ENCODE results near the gene CDC23. TPM values are rescaled to one million over a fixed set of nuclear protein-coding genes. Genes with fewer than 3 reads are reported as not detected.
"Not testable (repeated sequence)": the region's sequence is repeated elsewhere in the genome, so short reads cannot be mapped to it uniquely, and the experiment has no call there.

Gene CDC23
- total and polyA plus RNA-seq, 7 experiments from 2014 or later = 13.0 to 39.6 (median 25.5) TPM

DNA sequence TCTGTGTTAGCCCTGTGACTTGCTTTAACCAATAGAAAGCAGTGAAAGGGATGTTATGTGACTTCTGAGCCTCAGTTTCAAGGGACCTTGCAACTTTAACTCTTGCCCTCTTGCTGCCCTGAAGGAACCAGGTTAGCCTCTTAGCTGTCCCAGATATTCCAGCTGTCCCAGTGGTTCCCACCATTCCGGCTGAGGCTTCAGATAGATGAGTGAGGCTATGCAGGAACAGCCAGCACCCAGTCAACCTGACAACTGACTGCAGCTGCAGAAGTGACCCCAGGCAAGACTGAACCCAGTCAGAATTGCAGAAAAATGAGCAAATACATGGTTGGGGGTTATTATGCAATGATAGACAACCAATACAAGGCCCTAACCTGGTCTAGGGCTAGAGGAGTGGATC, 10.4 kb upstream of the CDC23 start:
- POLR2A ChIA-PET = no interaction called here
- peaks cover 0 to 3% (median 0%) of the 10 kb centered on the region in 3 experiments for H3K9me3 ChIP-seq (ENCODE audit: control insufficient read depth in 2 of 3, low read length in 3 of 3)
- no peak overlapping the region for H3K27ac Mint-ChIP-seq
- no peak overlapping the region for H3K4me3 Mint-ChIP-seq
- peaks cover 0 to 4% of the 10 kb centered on the region in 2 donors for H3K27me3 ChIP-seq (ENCODE audit: control insufficient read depth in 2 of 2, insufficient read depth in 2 of 2, low read length in 2 of 2)
- intact Hi-C loops (cut with micrococcal nuclease) = no loop called here
- no peak for ATAC-seq
- peaks cover 9 to 29% (median 10%) of the 10 kb centered on the region in 5 donors for H3K27me3 Mint-ChIP-seq
- peaks cover 3 to 14% (median 6%) of the 10 kb centered on the region in 11 donors for H3K9me3 Mint-ChIP-seq
- H3K27ac ChIP-seq (ENCODE audit: low read depth, low read length) = no peak overlapping the region
- H3K4me1 Mint-ChIP-seq = peaks cover 0 to 7% (median 5%) of the 10 kb centered on the region in 7 donors
- H3K36me3 ChIP-seq (ENCODE audit: control insufficient read depth in 2 of 3, insufficient read depth in 3 of 3, low read length in 3 of 3) = no peaks in the 10 kb centered on the region
- peaks cover 0 to 4% (median 0%) of the 10 kb centered on the region in 5 donors for H3K36me3 Mint-ChIP-seq
- CTCF ChIA-PET = interaction anchor here (1.2 kb wide), 1 partner anchor 128 kb away, joined by 3 read pairs; no protein-coding TSS in a partner anchor
- no peaks in the 10 kb centered on the region for H3K4me1 ChIP-seq (ENCODE audit: control insufficient read depth in 2 of 2, insufficient read depth in 2 of 2, low read length in 2 of 2)
- H3K4me3 ChIP-seq (ENCODE audit: low read length) = no peak overlapping the region
- no peak for DNase-seq

DNA sequence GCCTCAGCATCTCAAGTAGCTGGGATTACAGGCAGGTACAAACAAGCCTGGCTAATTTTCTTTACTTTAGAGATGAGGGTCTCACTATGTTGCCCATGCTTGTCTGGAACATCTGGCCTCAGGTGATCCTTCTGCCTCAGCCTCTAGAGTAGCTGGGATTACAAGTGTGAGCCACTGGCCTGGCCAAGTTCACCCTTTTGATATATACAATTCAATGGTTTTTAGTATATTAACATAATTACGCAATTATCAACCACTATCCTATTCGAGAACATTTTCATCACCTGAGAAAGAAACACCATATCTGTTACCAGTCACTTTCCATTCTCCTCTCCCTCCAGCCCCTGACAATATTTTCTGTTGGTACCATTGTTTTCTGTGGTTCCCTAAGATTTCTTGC, 3.7 kb upstream of the CDC23 start:
- no peak overlapping the region for H3K4me3 Mint-ChIP-seq
- intact Hi-C loops (cut with micrococcal nuclease) = loop anchor here in 1 of 2 donors (10.0 kb wide), 1 partner anchor 462 kb away; the partner anchor contains the start of gene HNRNPA0
- CTCF ChIA-PET = interaction anchor here (0.7 kb wide), 1 partner anchor 21 kb away, joined by 5 read pairs; no protein-coding TSS in a partner anchor
- H3K36me3 Mint-ChIP-seq = peaks cover 0 to 2% (median 0%) of the 10 kb centered on the region in 5 donors
- Histone ChIP-seq H3K36me3 (ENCODE audit: control insufficient read depth in 2 of 3, insufficient read depth in 3 of 3, low read length in 3 of 3) (peaks cover 0 to 5% (median 0%) of the 10 kb centered on the region in 3 experiments), H3K4me3 (ENCODE audit: low read length) (no peak overlapping the region), H3K27me3 (ENCODE audit: control insufficient read depth in 2 of 2, insufficient read depth in 2 of 2, low read length in 2 of 2) (peaks cover 0 to 4% of the 10 kb centered on the region in 2 donors), H3K9me3 (ENCODE audit: control insufficient read depth in 2 of 3, low read length in 3 of 3) (no peaks in the 10 kb centered on the region), H3K27ac (ENCODE audit: low read depth, low read length) (no peak overlapping the region), H3K4me1 (ENCODE audit: control insufficient read depth in 2 of 2, insufficient read depth in 2 of 2, low read length in 2 of 2) (peaks cover 0 to 3% of the 10 kb centered on the region in 2 donors)
- H3K27ac Mint-ChIP-seq = no peak overlapping the region
- H3K4me1 Mint-ChIP-seq = peaks cover 7 to 19% (median 16%) of the 10 kb centered on the region in 7 donors
- POLR2A ChIA-PET = no interaction called here
- peaks cover 0 to 1% (median 0%) of the 10 kb centered on the region in 11 donors for H3K9me3 Mint-ChIP-seq
- no peak for ATAC-seq
- peaks cover 0 to 9% (median 3%) of the 10 kb centered on the region in 5 donors for H3K27me3 Mint-ChIP-seq
- no peak for DNase-seq

DNA sequence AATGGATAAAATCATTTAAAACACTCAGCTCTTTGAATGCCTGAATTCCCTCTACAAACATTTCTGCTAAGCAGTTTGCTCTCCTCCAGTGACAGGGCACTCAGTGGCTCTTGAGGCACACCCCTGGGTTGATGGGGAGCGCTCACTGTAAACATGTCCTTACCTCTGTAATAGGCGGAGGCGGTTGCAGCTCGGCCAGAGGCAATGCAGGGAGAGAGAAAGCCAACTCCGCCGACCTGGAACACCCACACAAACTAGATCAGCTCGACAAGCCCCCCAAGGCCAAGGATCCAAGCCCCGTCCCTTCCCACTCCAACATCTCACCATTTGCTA, 329 bp downstream of the CDC23 start:
- Mint-ChIP-seq H3K27me3 (no peaks in the 10 kb centered on the region), H3K4me3 (peak overlapping the region; percentile 92 to 99 (median 98)), H3K4me1 (peaks cover 17 to 37% (median 32%) of the 10 kb centered on the region in 7 donors), H3K27ac (peak overlapping the region; percentile 95 to 98 (median 96)), H3K9me3 (no peaks in the 10 kb centered on the region), H3K36me3 (peaks cover 0 to 8% (median 5%) of the 10 kb centered on the region in 5 donors)
- Histone ChIP-seq H3K27me3 (ENCODE audit: control insufficient read depth in 2 of 2, insufficient read depth in 2 of 2, low read length in 2 of 2) (no peaks in the 10 kb centered on the region), H3K4me3 (ENCODE audit: low read length) (peak overlapping the region; percentile 97), H3K36me3 (ENCODE audit: control insufficient read depth in 2 of 3, insufficient read depth in 3 of 3, low read length in 3 of 3) (peaks cover 0 to 16% (median 0%) of the 10 kb centered on the region in 3 experiments), H3K4me1 (ENCODE audit: control insufficient read depth in 2 of 2, insufficient read depth in 2 of 2, low read length in 2 of 2) (peaks cover 0 to 8% of the 10 kb centered on the region in 2 donors), H3K9me3 (ENCODE audit: control insufficient read depth in 2 of 3, low read length in 3 of 3) (no peaks in the 10 kb centered on the region), H3K27ac (ENCODE audit: low read depth, low read length) (peak overlapping the region; percentile 91)
- peak in 1 of 9 donors; percentile 9 for DNase-seq
- peak; percentile 28 for ATAC-seq
- POLR2A ChIA-PET = interaction anchor here (0.6 to 2.1 kb wide), 8 partner anchors 11 to 141 kb away, joined by 3 to 7 read pairs (median 4); partner anchors contain the start of genes FAM53C and KIF20A
- intact Hi-C loops (cut with micrococcal nuclease) = loop anchor here (1.0 to 10.0 kb wide), 13 partner anchors 34 to 458 kb away; partner anchors contain the start of genes BRD8 (in 2 of the 2), CDC25C (in 2 of the 2), HNRNPA0 (in 2 of the 2) and EGR1 (in 1 of the 2)
- CTCF ChIA-PET = interaction anchor here (0.8 to 1.0 kb wide), 2 partner anchors 119 to 139 kb away, joined by 3 read pairs; partner anchors contain the start of gene CDC25C

DNA sequence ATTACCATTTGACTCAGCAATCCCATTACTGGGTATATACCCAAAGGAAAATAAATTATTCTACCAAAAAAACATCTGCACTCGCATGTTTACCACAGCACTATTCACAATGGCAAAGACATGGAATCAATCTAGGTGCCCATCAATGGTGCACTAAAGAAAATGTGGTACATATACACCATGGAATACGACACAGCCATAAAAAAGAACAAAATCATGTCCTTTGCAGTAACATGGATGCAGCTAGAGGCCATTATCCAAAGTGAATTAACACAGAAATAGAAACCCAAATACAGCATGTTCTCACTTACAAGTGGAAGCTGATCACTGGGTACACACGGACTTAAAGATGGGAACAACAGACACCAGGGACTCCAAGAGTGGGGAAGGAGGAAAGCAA, 2.1 kb downstream of the CDC23 start:
- H3K27ac Mint-ChIP-seq = peak overlapping the region in 2 of 9 donors; percentile 49 to 76
- CTCF ChIA-PET = no interaction called here
- peak overlapping the region in 9 of 10 donors; percentile 29 to 92 (median 67) for H3K4me3 Mint-ChIP-seq
- no peaks in the 10 kb centered on the region for H3K9me3 Mint-ChIP-seq
- DNase-seq (no peak), ATAC-seq (no peak)
- Histone ChIP-seq H3K27ac (ENCODE audit: low read depth, low read length) (no peak overlapping the region), H3K36me3 (ENCODE audit: control insufficient read depth in 2 of 3, insufficient read depth in 3 of 3, low read length in 3 of 3) (peaks cover 0 to 20% (median 5%) of the 10 kb centered on the region in 3 experiments), H3K4me1 (ENCODE audit: control insufficient read depth in 2 of 2, insufficient read depth in 2 of 2, low read length in 2 of 2) (peaks cover 0 to 8% of the 10 kb centered on the region in 2 donors), H3K9me3 (ENCODE audit: control insufficient read depth in 2 of 3, low read length in 3 of 3) (no peaks in the 10 kb centered on the region), H3K27me3 (ENCODE audit: control insufficient read depth in 2 of 2, insufficient read depth in 2 of 2, low read length in 2 of 2) (no peaks in the 10 kb centered on the region), H3K4me3 (ENCODE audit: low read length) (no peak overlapping the region)
- intact Hi-C loops (cut with micrococcal nuclease) = loop anchor here in 1 of 2 donors (10.0 kb wide), 1 partner anchor 456 kb away; the partner anchor contains the start of gene HNRNPA0
- H3K4me1 Mint-ChIP-seq = peaks cover 17 to 37% (median 32%) of the 10 kb centered on the region in 7 donors
- H3K36me3 Mint-ChIP-seq = peaks cover 0 to 8% (median 5%) of the 10 kb centered on the region in 5 donors
- no peaks in the 10 kb centered on the region for H3K27me3 Mint-ChIP-seq
- POLR2A ChIA-PET = interaction anchor here (1.2 kb wide), 1 partner anchor 143 kb away, joined by 3 read pairs; no protein-coding TSS in a partner anchor

DNA sequence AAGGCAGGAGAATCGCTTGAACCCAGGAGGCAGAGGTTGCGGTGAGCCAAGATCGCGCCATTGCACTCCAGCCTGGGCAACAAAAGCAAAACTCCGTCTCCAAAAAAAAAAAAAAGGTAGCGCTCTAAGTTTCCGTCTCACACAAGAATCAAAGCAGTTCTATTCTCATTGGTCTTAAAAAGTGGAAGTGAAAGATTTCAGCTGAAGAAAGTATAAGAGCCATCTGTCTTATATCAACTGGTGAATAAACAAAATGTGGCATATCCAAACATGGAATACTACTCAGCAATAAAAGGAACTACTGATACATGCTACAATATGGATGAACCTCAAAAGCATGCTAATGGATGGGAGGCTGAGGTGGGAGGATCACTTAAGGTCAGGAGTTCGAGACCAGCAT, 19.3 kb downstream of the CDC23 start:
- POLR2A ChIA-PET; H3K9me3 ChIP-seq (ENCODE audit: control insufficient read depth in 2 of 3, low read length in 3 of 3); H3K4me3 ChIP-seq (ENCODE audit: low read length); H3K27me3 ChIP-seq (ENCODE audit: control insufficient read depth in 2 of 2, insufficient read depth in 2 of 2, low read length in 2 of 2); DNase-seq; ATAC-seq; intact Hi-C loops (cut with micrococcal nuclease); H3K4me1 Mint-ChIP-seq; H3K9me3 Mint-ChIP-seq; CTCF ChIA-PET; H3K27me3 Mint-ChIP-seq; H3K27ac ChIP-seq (ENCODE audit: low read depth, low read length); H3K4me1 ChIP-seq (ENCODE audit: control insufficient read depth in 2 of 2, insufficient read depth in 2 of 2, low read length in 2 of 2); H3K27ac Mint-ChIP-seq; H3K4me3 Mint-ChIP-seq: not testable (repeated sequence)
- H3K36me3 Mint-ChIP-seq = peaks cover 9 to 48% (median 13%) of the 10 kb centered on the region in 5 donors
- peaks cover 15 to 61% (median 23%) of the 10 kb centered on the region in 3 experiments for H3K36me3 ChIP-seq (ENCODE audit: control insufficient read depth in 2 of 3, insufficient read depth in 3 of 3, low read length in 3 of 3)

DNA sequence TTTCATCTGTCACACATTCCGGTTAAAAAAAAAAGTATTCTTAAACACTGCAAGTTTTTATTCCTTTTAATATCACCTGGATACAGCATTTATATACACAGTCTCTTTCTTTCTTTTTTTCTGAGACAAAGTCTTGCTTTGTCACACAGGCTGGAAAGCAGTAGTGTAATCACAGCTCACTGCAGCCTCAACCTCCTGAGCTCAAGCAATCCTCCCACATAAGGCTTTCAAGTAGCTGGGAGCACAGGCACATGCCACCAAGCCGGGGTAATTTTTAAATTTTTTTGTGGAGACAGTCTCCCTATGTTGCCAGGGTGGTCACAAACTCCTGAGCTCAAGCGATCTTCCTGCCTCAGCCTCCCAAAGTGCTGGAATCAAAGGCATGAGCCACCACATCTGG, 20.3 kb downstream of the CDC23 start:
- Mint-ChIP-seq H3K4me1 (no peaks in the 10 kb centered on the region), H3K27me3 (no peaks in the 10 kb centered on the region), H3K36me3 (peaks cover 12 to 43% (median 13%) of the 10 kb centered on the region in 5 donors), H3K9me3 (no peaks in the 10 kb centered on the region), H3K27ac (no peak overlapping the region), H3K4me3 (no peak overlapping the region)
- no peak for ATAC-seq
- Histone ChIP-seq H3K4me1 (ENCODE audit: control insufficient read depth in 2 of 2, insufficient read depth in 2 of 2, low read length in 2 of 2) (no peaks in the 10 kb centered on the region), H3K9me3 (ENCODE audit: control insufficient read depth in 2 of 3, low read length in 3 of 3) (no peaks in the 10 kb centered on the region), H3K36me3 (ENCODE audit: control insufficient read depth in 2 of 3, insufficient read depth in 3 of 3, low read length in 3 of 3) (peaks cover 19 to 62% (median 25%) of the 10 kb centered on the region in 3 experiments), H3K27me3 (ENCODE audit: control insufficient read depth in 2 of 2, insufficient read depth in 2 of 2, low read length in 2 of 2) (no peaks in the 10 kb centered on the region), H3K27ac (ENCODE audit: low read depth, low read length) (no peak overlapping the region), H3K4me3 (ENCODE audit: low read length) (no peak overlapping the region)
- no peak for DNase-seq
- intact Hi-C loops (cut with micrococcal nuclease) = no loop called here
- POLR2A ChIA-PET = interaction anchor here (0.6 kb wide), 1 partner anchor 343 kb away, joined by 3 read pairs; no protein-coding TSS in a partner anchor
- CTCF ChIA-PET = no interaction called here
